SK-N-SH (cell line): ENCODE measurements around the gene KDM1A. TPM values are rescaled to one million over a fixed set of nuclear protein-coding genes. Genes with fewer than 3 reads are reported as not detected.

Experiments
- CTCF ChIA-PET: fragments of 300-600, 350-600 bp; formaldehyde crosslinking; extraction: SDS; loops from one replicate; lab custom pipeline; 2021; lab: Yijun Ruan, JAX
- POLR2A ChIA-PET: fragments of 350-600 bp; sonication (Branson Sonifier 250); formaldehyde crosslinking; extraction: SDS; loops from one replicate; lab custom pipeline; 2020; ENCODE audit warnings: antibody characterized with exemption, inconsistent platforms; lab: Yijun Ruan, JAX
- DNase-seq: peaks from one replicate; pipeline ENCODE4 v3.0.0; 2012
- H2AFZ ChIP-seq: fragments of 200-600 bp; sonication (generic); 2 replicates; pipeline ENCODE4 v1.8.1; 2016; ENCODE audit warnings: antibody characterized with exemption, mild to moderate bottlenecking, low read depth
- H3F3A ChIP-seq: fragments of 200-600 bp; sonication (generic); replicated peaks from 2 replicates; pipeline ENCODE3; 2016; ENCODE audit warnings: antibody characterized with exemption, mild to moderate bottlenecking; ENCODE audit not compliant: insufficient read depth
- H3K27ac ChIP-seq, 2 experiments: fragments of 200-500 bp in 1 of 2; fragments of 200-600 bp in 1 of 2; sonication (Bioruptor generic) in 1 of 2; sonication (generic), shearing (Covaris generic) in 1 of 2; 2 replicates each; pipeline versions ENCODE4 v1.5.1 to v1.6.1; 2014 to 2016; ENCODE audit warnings: low read depth in 2 of 2, inconsistent platforms in 1 of 2, low read length in 1 of 2, mild to moderate bottlenecking in 1 of 2, mixed read lengths in 1 of 2
- H3K27me3 ChIP-seq: fragments of 200-600 bp; sonication (generic), shearing (Covaris generic); 2 replicates; pipeline ENCODE4 v1.6.1; 2016; ENCODE audit warnings: mixed run types; ENCODE audit not compliant: insufficient read depth
- H3K36me3 ChIP-seq, 2 experiments: fragments of 200-500 bp in 1 of 2; fragments of 200-600 bp in 1 of 2; sonication (Bioruptor generic) in 1 of 2; sonication (generic) in 1 of 2; replicated peaks in 1 of 2; 2 replicates each; pipeline versions ENCODE3 to v1.5.1; 2014 to 2016; ENCODE audit warnings: low read length in 1 of 2, mild to moderate bottlenecking in 1 of 2; ENCODE audit not compliant: insufficient read depth in 2 of 2, control insufficient read depth in 1 of 2
- H3K4me1 ChIP-seq, 2 experiments: fragments of 200-500 bp in 1 of 2; fragments of 200-600 bp in 1 of 2; sonication (Bioruptor generic) in 1 of 2; sonication (generic), shearing (Covaris generic) in 1 of 2; 2 replicates each; pipeline versions ENCODE4 v1.5.1 to v1.6.1; 2014 to 2016; ENCODE audit warnings: low read depth in 1 of 2, low read length in 1 of 2, mixed run types in 1 of 2; ENCODE audit not compliant: insufficient read depth in 2 of 2, control insufficient read depth in 1 of 2
- H3K4me2 ChIP-seq: fragments of 200-600 bp; sonication (generic), shearing (Covaris generic); 2 replicates; pipeline ENCODE4 v1.6.1; 2017; ENCODE audit warnings: mixed run types
- H3K4me3 ChIP-seq, 2 experiments: fragments of 200-500 bp in 1 of 2; fragments of 200-600 bp in 1 of 2; sonication (Bioruptor generic) in 1 of 2; sonication (generic), shearing (Covaris generic) in 1 of 2; 2 replicates each; pipeline versions ENCODE4 v1.5.1 to v1.8.1; 2014 to 2016; ENCODE audit warnings: low read depth in 2 of 2, inconsistent platforms in 1 of 2, low read length in 1 of 2, mild to moderate bottlenecking in 1 of 2, mixed read lengths in 1 of 2, moderate library complexity in 1 of 2
- H3K79me2 ChIP-seq: fragments of 200-600 bp; sonication (generic); 2 replicates; pipeline ENCODE4 v1.8.1; 2017; ENCODE audit warnings: mild to moderate bottlenecking; ENCODE audit not compliant: insufficient read depth
- H3K9ac ChIP-seq: fragments of 200-600 bp; sonication (generic); 2 replicates; pipeline ENCODE4 v1.6.1; 2017; ENCODE audit warnings: mixed run types
- H3K9me2 ChIP-seq: fragments of 200-600 bp; sonication (generic); 2 replicates; pipeline ENCODE4 v1.6.1; 2017; ENCODE audit warnings: mixed run types
- H3K9me3 ChIP-seq: fragments of 200-600 bp; sonication (generic); 2 replicates; pipeline ENCODE4 v1.6.1; 2017; ENCODE audit warnings: mixed run types, mild to moderate bottlenecking, moderate library complexity
- H4K20me1 ChIP-seq: fragments of 200-600 bp; sonication (generic); 2 replicates; pipeline ENCODE4 v1.6.1; 2017; ENCODE audit warnings: mild to moderate bottlenecking, mixed run types; ENCODE audit not compliant: insufficient read depth
- CTCF ChIP-seq: fragments of 200-600 bp; sonication (generic); IDR thresholded peaks from 2 replicates; pipeline ENCODE4 v1.6.1; 2017; ENCODE audit warnings: antibody characterized with exemption, mild to moderate bottlenecking, moderate library complexity
- ELF1 ChIP-seq: IDR thresholded peaks from 2 replicates; pipeline ENCODE4 v1.4.0; 2012
- RAD21 ChIP-seq: IDR thresholded peaks from 2 replicates; pipeline ENCODE4 v1.6.1; 2012; ENCODE audit warnings: mild to moderate bottlenecking, low read length
- SMC3 ChIP-seq: IDR thresholded peaks from 2 replicates; pipeline ENCODE4 v1.6.1; 2012; ENCODE audit warnings: low read depth, low read length, improper control_type of control experiment
- TCF12 ChIP-seq: IDR thresholded peaks from 2 replicates; pipeline ENCODE4 v1.4.0; 2012
- USF2 ChIP-seq: fragments of 150-350 bp; IDR thresholded peaks from 2 replicates; pipeline ENCODE4 v1.6.1; 2017; ENCODE audit warnings: antibody characterized with exemption, low read length, low read depth, borderline replicate concordance
- WGBS: methylation state at CpG from one replicate; pipeline ENCODE4 v1.1.6; 2017; ENCODE audit warnings: low lambda C conversion rate; 5-methylcytosine and 5-hydroxymethylcytosine counted together
- polyA plus RNA-seq, 3 experiments: library from polyadenylated mRNA; depleted of rRNA; stranded (reverse); fragments of >200 nt; gene quantifications; 2 replicates each; pipeline ENCODE4 v1.2.3, GENCODE V29; 2012

Gene KDM1A
- polyA plus RNA-seq, 1 of the 3 experiments (the other 2 are of a cell fraction) = 71.0 TPM

- CTCF ChIA-PET = interaction anchor here (0.6 to 13.1 kb wide), 46 partner anchors 10 to 441 kb away, joined by 3 to 419 read pairs (median 5); partner anchors contain the start of gene LUZP1
- no peaks in the 10 kb centered on the region for H3K27me3 ChIP-seq
- peaks cover 9 to 46% of the 10 kb centered on the region in 2 experiments for H3K4me1 ChIP-seq
- no peak overlapping the region for H2AFZ ChIP-seq
- POLR2A ChIA-PET = no interaction called here
- H3K4me3 ChIP-seq = peak overlapping the region in 1 of 2 experiments; percentile 25; a peak in 1 of 4 replicates
- no peaks in the 10 kb centered on the region for H3K9me3 ChIP-seq
- WGBS = 49% methylated on average over 12 of the region's 12 CpGs
- H3K79me2 ChIP-seq = peaks cover 73% of the 10 kb centered on the region
- peak; percentile 97 for TF ChIP-seq RAD21
- no peak for TF ChIP-seq TCF12
- peak; percentile 97 for TF ChIP-seq SMC3
- peak; percentile 91 for TF ChIP-seq CTCF
- no peak for TF ChIP-seq USF2
- peak; percentile 63 for DNase-seq
- peak overlapping the region in 1 of 2 experiments; percentile 82; a peak in 2 of 4 replicates for H3K27ac ChIP-seq
- no peak overlapping the region for H3K9ac ChIP-seq
- H3F3A ChIP-seq = peaks cover 42% of the 10 kb centered on the region
- H4K20me1 ChIP-seq = peaks cover 25% of the 10 kb centered on the region
- H3K9me2 ChIP-seq = no peaks in the 10 kb centered on the region
- H3K4me2 ChIP-seq = no peak overlapping the region
- peaks cover 13 to 38% of the 10 kb centered on the region in 2 experiments for H3K36me3 ChIP-seq
These were observed 79.3 kb downstream of the KDM1A start for GRCh38 chr1:23098463-23099170.

GRCh38 chr1:23099171-23099536 is 79.9 kb downstream of the KDM1A start:
- no peak for TF ChIP-seq ELF1
- Histone ChIP-seq H3K4me1 (peaks cover 9 to 46% of the 10 kb centered on the region in 2 experiments), H3F3A (peaks cover 43% of the 10 kb centered on the region), H3K27me3 (no peaks in the 10 kb centered on the region), H3K9ac (no peak overlapping the region), H3K36me3 (peaks cover 8 to 34% of the 10 kb centered on the region in 2 experiments), H4K20me1 (peaks cover 25% of the 10 kb centered on the region), H3K27ac (peak overlapping the region in 1 of 2 experiments; percentile 82; a peak in 2 of 4 replicates), H2AFZ (no peak overlapping the region), H3K9me3 (no peaks in the 10 kb centered on the region), H3K79me2 (peaks cover 68% of the 10 kb centered on the region), H3K9me2 (no peaks in the 10 kb centered on the region), H3K4me2 (no peak overlapping the region), H3K4me3 (peak overlapping the region in 1 of 2 experiments; percentile 25; a peak in 1 of 4 replicates)
- ChIA-PET POLR2A (no interaction called here), CTCF (interaction anchor here (0.6 to 13.1 kb wide), 45 partner anchors 10 to 441 kb away, joined by 3 to 419 read pairs (median 5); partner anchors contain the start of gene LUZP1)
- WGBS = 91% methylated on average over 1 of the region's 1 CpG
- no peak for DNase-seq
